ENCODE results near the gene STIMATE. TPM values are rescaled to one million over a fixed set of nuclear protein-coding genes. Genes with fewer than 3 reads are reported as not detected.
A peak's percentile ranks its signal among the peaks of the same experiment; 100 is the strongest.

The STIMATE gene
- polyA plus RNA-seq, 1 of the 3 experiments (the other 2 are of a cell fraction), result 9.3 TPM

DNA sequence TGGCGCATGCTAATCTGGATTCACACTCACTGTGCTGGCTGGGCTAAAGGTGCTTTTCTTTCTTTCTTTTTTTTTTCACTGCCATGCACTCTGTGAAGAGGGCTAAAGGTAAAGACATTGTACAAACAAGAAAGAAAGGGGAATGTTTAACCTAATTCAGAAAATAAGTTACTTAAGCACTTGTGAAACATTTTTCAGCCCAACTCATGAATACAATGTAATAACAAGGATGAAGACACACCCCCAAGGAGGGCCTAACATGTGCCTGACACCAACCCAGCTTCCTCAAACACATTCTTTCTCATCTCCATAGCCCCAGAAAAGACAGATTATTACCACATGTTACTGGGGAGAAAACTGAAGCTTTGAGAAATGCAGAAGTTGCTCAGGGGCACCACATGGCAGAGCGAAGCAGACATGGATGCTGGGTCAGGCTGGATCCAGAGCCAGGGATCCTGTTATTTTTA, 5.7 kb downstream of the STIMATE start:
- Histone ChIP-seq H3K4me1 (ENCODE audit: control insufficient read depth in 1 of 2, insufficient read depth in 2 of 2, low read depth in 1 of 2, low read length in 1 of 2) (peaks cover 0 to 43% of the 10 kb centered on the region in 2 experiments; a peak in 2 of 4 replicates), H3K79me2 (ENCODE audit: insufficient read depth) (peaks cover 23% of the 10 kb centered on the region; the same call in 1 of the 2 replicates), H3K27me3 (ENCODE audit: insufficient read depth) (no peaks in the 10 kb centered on the region), H3K27ac (ENCODE audit: low read depth in 2 of 2, low read length in 1 of 2) (peak overlapping the region in 1 of 2 experiments; percentile 64; a peak in 2 of 4 replicates), H3K4me3 (ENCODE audit: low read depth in 2 of 2, low read length in 1 of 2) (no peak overlapping the region), H3F3A (replicated peaks; ENCODE audit: insufficient read depth) (no peaks in the 10 kb centered on the region), H4K20me1 (ENCODE audit: insufficient read depth) (no peaks in the 10 kb centered on the region), H3K36me3 (replicated peaks in 1 of 2; ENCODE audit: control insufficient read depth in 1 of 2, insufficient read depth in 2 of 2, low read length in 1 of 2) (peaks cover 0 to 3% of the 10 kb centered on the region in 2 experiments), H3K4me2 (no peak overlapping the region), H3K9me3 (no peaks in the 10 kb centered on the region), H3K9me2 (no peaks in the 10 kb centered on the region), H2AFZ (ENCODE audit: low read depth) (no peak overlapping the region), H3K9ac (no peak overlapping the region)
- CTCF ChIA-PET, result interaction anchor here (0.7 to 1.9 kb wide), 4 partner anchors 9 to 181 kb away, joined by 3 to 7 read pairs (median 5); no protein-coding TSS in a partner anchor
- no peak for TF ChIP-seq EP300 (IDR thresholded peaks at IDR 0.05; ENCODE audit: borderline replicate concordance in 1 of 2, low read depth in 1 of 2, low read length in 1 of 2)
- TF ChIP-seq MXI1 (IDR thresholded peaks at IDR 0.05; ENCODE audit: low read depth, low read length), result peak; percentile 66; the same call in 1 of the 2 replicates
- DNase-seq, result no peak
- POLR2A ChIA-PET, result no interaction called here
- WGBS (ENCODE audit: low lambda C conversion rate), result 90% methylated on average over 2 of the region's 2 CpGs

DNA sequence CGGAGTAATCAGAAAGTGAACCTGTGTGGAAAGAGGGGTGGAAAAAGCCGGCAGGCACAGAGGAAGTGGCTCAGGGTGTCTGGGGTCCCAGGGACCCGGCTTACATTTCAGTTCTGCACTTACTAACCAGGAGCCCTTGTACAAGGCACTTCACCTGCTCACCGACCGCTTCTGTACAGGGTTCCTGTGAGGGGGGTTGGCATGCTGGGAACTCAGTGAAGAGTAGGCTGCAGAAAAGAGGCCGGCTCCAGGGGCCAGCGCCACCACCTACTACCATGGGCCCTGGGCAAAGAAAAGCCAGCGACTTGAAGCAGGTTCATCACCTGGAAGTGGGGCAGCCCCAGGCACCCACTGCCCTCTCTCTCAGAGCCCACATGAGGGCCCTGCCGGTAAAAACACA, 6.2 kb downstream of the STIMATE start:
- H3K4me3 ChIP-seq (ENCODE audit: low read depth in 2 of 2, low read length in 1 of 2), result no peak overlapping the region
- 84% methylated on average over 6 of the region's 9 CpGs for WGBS (ENCODE audit: low lambda C conversion rate)
- no peaks in the 10 kb centered on the region for H3K9me3 ChIP-seq
- peak overlapping the region in 1 of 2 experiments; percentile 64; a peak in 2 of 4 replicates for H3K27ac ChIP-seq (ENCODE audit: low read depth in 2 of 2, low read length in 1 of 2)
- H3F3A ChIP-seq (replicated peaks; ENCODE audit: insufficient read depth), result no peaks in the 10 kb centered on the region
- no peaks in the 10 kb centered on the region for H4K20me1 ChIP-seq (ENCODE audit: insufficient read depth)
- peaks cover 0 to 3% of the 10 kb centered on the region in 2 experiments for H3K36me3 ChIP-seq (replicated peaks in 1 of 2; ENCODE audit: control insufficient read depth in 1 of 2, insufficient read depth in 2 of 2, low read length in 1 of 2)
- CTCF ChIA-PET, result interaction anchor here (1.9 kb wide), 1 partner anchor 181 kb away, joined by 7 read pairs; no protein-coding TSS in a partner anchor
- no peak for DNase-seq
- peaks cover 0 to 39% of the 10 kb centered on the region in 2 experiments; a peak in 2 of 4 replicates for H3K4me1 ChIP-seq (ENCODE audit: control insufficient read depth in 1 of 2, insufficient read depth in 2 of 2, low read depth in 1 of 2, low read length in 1 of 2)
- H3K27me3 ChIP-seq (ENCODE audit: insufficient read depth), result no peaks in the 10 kb centered on the region
- peaks cover 18% of the 10 kb centered on the region; the same call in 1 of the 2 replicates for H3K79me2 ChIP-seq (ENCODE audit: insufficient read depth)
- H3K9me2 ChIP-seq, result no peaks in the 10 kb centered on the region
- POLR2A ChIA-PET, result no interaction called here
- TF ChIP-seq TAF1 (IDR thresholded peaks at IDR 0.05; ENCODE audit: borderline replicate concordance, low read depth, low read length) (no peak), FOXM1 (IDR thresholded peaks at IDR 0.05; ENCODE audit: low read depth) (no peak), JUND (IDR thresholded peaks at IDR 0.05) (no peak), EZH2phosphoT487 (IDR thresholded peaks at IDR 0.05; ENCODE audit: borderline replicate concordance, low read depth) (no peak), FOSL2 (IDR thresholded peaks at IDR 0.05; ENCODE audit: borderline replicate concordance, low read depth) (no peak), POLR2AphosphoS5 (IDR thresholded peaks at IDR 0.05; ENCODE audit: low read depth, low read length) (no peak), RXRA (IDR thresholded peaks at IDR 0.05; ENCODE audit: borderline replicate concordance, low read depth) (no peak), ELF1 (IDR thresholded peaks at IDR 0.05) (no peak), GATA2 (CRISPR knock-in tag; IDR thresholded peaks at IDR 0.05) (no peak), TCF12 (IDR thresholded peaks at IDR 0.05) (no peak), RCOR1 (IDR thresholded peaks at IDR 0.05; ENCODE audit: low read length) (no peak), TEAD4 (IDR thresholded peaks at IDR 0.05; ENCODE audit: borderline replicate concordance, insufficient read depth) (no peak), CHD2 (IDR thresholded peaks at IDR 0.05; ENCODE audit: low read length, partially characterized antibody) (no peak), FOXJ3 (CRISPR knock-in tag; IDR thresholded peaks at IDR 0.05) (no peak)
- TF ChIP-seq, protein P1, sequence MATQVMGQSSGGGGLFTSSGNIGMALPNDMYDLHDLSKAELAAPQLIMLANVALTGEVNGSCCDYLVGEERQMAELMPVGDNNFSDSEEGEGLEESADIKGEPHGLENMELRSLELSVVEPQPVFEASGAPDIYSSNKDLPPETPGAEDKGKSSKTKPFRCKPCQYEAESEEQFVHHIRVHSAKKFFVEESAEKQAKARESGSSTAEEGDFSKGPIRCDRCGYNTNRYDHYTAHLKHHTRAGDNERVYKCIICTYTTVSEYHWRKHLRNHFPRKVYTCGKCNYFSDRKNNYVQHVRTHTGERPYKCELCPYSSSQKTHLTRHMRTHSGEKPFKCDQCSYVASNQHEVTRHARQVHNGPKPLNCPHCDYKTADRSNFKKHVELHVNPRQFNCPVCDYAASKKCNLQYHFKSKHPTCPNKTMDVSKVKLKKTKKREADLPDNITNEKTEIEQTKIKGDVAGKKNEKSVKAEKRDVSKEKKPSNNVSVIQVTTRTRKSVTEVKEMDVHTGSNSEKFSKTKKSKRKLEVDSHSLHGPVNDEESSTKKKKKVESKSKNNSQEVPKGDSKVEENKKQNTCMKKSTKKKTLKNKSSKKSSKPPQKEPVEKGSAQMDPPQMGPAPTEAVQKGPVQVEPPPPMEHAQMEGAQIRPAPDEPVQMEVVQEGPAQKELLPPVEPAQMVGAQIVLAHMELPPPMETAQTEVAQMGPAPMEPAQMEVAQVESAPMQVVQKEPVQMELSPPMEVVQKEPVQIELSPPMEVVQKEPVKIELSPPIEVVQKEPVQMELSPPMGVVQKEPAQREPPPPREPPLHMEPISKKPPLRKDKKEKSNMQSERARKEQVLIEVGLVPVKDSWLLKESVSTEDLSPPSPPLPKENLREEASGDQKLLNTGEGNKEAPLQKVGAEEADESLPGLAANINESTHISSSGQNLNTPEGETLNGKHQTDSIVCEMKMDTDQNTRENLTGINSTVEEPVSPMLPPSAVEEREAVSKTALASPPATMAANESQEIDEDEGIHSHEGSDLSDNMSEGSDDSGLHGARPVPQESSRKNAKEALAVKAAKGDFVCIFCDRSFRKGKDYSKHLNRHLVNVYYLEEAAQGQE (IDR thresholded peaks at IDR 0.05; ENCODE audit: low read depth, low read length), result no peak
- TF ChIP-seq, protein P2, sequence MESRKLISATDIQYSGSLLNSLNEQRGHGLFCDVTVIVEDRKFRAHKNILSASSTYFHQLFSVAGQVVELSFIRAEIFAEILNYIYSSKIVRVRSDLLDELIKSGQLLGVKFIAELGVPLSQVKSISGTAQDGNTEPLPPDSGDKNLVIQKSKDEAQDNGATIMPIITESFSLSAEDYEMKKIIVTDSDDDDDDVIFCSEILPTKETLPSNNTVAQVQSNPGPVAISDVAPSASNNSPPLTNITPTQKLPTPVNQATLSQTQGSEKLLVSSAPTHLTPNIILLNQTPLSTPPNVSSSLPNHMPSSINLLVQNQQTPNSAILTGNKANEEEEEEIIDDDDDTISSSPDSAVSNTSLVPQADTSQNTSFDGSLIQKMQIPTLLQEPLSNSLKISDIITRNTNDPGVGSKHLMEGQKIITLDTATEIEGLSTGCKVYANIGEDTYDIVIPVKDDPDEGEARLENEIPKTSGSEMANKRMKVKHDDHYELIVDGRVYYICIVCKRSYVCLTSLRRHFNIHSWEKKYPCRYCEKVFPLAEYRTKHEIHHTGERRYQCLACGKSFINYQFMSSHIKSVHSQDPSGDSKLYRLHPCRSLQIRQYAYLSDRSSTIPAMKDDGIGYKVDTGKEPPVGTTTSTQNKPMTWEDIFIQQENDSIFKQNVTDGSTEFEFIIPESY (IDR thresholded peaks at IDR 0.05; ENCODE audit: borderline replicate concordance, low read depth), result no peak
- TF ChIP-seq, protein P3, sequence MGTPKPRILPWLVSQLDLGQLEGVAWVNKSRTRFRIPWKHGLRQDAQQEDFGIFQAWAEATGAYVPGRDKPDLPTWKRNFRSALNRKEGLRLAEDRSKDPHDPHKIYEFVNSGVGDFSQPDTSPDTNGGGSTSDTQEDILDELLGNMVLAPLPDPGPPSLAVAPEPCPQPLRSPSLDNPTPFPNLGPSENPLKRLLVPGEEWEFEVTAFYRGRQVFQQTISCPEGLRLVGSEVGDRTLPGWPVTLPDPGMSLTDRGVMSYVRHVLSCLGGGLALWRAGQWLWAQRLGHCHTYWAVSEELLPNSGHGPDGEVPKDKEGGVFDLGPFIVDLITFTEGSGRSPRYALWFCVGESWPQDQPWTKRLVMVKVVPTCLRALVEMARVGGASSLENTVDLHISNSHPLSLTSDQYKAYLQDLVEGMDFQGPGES (IDR thresholded peaks at IDR 0.05; ENCODE audit: low read depth, low read length), result no peak
- TF ChIP-seq, protein P4, sequence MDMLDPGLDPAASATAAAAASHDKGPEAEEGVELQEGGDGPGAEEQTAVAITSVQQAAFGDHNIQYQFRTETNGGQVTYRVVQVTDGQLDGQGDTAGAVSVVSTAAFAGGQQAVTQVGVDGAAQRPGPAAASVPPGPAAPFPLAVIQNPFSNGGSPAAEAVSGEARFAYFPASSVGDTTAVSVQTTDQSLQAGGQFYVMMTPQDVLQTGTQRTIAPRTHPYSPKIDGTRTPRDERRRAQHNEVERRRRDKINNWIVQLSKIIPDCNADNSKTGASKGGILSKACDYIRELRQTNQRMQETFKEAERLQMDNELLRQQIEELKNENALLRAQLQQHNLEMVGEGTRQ (IDR thresholded peaks at IDR 0.05; ENCODE audit: borderline replicate concordance, low read depth, low read length), result no peak
- H2AFZ ChIP-seq (ENCODE audit: low read depth), result no peak overlapping the region
- H3K4me2 ChIP-seq, result no peak overlapping the region
- no peak overlapping the region for H3K9ac ChIP-seq
